ENCODE measurements around the gene USP22.
"Not testable (repeated sequence)": the region's sequence is repeated elsewhere in the genome, so short reads cannot be mapped to it uniquely, and the experiment has no call there.

The USP22 gene

GRCh38 chr17:20986767-20987510 is 55.9 kb downstream of the USP22 start:
- ATAC-seq: no peak

GRCh38 chr17:20983359-20983637 is 59.5 kb downstream of the USP22 start:
- peak in 1 of 2 donors; percentile 17 for ATAC-seq

- ATAC-seq: no peak
Measured at GRCh38 chr17:20982589-20983358, 60.0 kb downstream of the USP22 start.

GRCh38 chr17:20981046-20981920 is 61.5 kb downstream of the USP22 start:
- no peak for ATAC-seq

- ATAC-seq: no peak
Measured at GRCh38 chr17:20979792-20980083, 63.1 kb downstream of the USP22 start.

GRCh38 chr17:20979007-20979791 is 63.6 kb downstream of the USP22 start:
- not testable (repeated sequence) for ATAC-seq

GRCh38 chr17:20977609-20978253 is 65.1 kb downstream of the USP22 start:
- not testable (repeated sequence) for ATAC-seq

- no peak for ATAC-seq
Measured at GRCh38 chr17:20975566-20975965, 67.2 kb downstream of the USP22 start.

GRCh38 chr17:20970329-20970728 is 72.5 kb downstream of the USP22 start:
- ATAC-seq: no peak

GRCh38 chr17:20968913-20969616 is 73.7 kb downstream of the USP22 start:
- ATAC-seq: no peak

GRCh38 chr17:20967776-20968175 is 75.0 kb downstream of the USP22 start:
- no peak for ATAC-seq

- ATAC-seq: no peak
Measured at GRCh38 chr17:20966870-20967269, 75.9 kb downstream of the USP22 start.

- ATAC-seq: no peak
Measured at GRCh38 chr17:20965492-20965891, 77.3 kb downstream of the USP22 start.

- ATAC-seq: no peak
Measured at GRCh38 chr17:20961586-20961985, 81.2 kb downstream of the USP22 start.

GRCh38 chr17:20960871-20961270 is 81.9 kb downstream of the USP22 start:
- ATAC-seq: no peak

- ATAC-seq: no peak
Measured at GRCh38 chr17:20955427-20956323, 87.1 kb downstream of the USP22 start.

- ATAC-seq: no peak
Measured at GRCh38 chr17:20954794-20955193, 88.0 kb downstream of the USP22 start.

GRCh38 chr17:20952183-20952582 is 90.6 kb downstream of the USP22 start:
- no peak for ATAC-seq
